Kidney capillary endothelial cell (primary cell): ENCODE results near the gene SMIM38.

Experiments used
- DNase-seq: peaks from one replicate; pipeline ENCODE4 v3.0.0-alpha.2; 2018; ENCODE audit warnings: low spot score

Gene SMIM38

GRCh38 chr11:69203901-69204245 lies 48.1 kb downstream of the SMIM38 start:
- no peak for DNase-seq

- no peak for DNase-seq
Observed at GRCh38 chr11:69204246-69204940, 48.7 kb downstream of the SMIM38 start.

- DNase-seq = no peak
Observed at GRCh38 chr11:69204941-69205742, 49.4 kb downstream of the SMIM38 start.
